Peyer's patch (tissue), 4 donors: Measurements from ENCODE around the gene NCBP1. TPM values are rescaled to one million over a fixed set of nuclear protein-coding genes. Genes with fewer than 3 reads are reported as not detected.
A peak's percentile ranks its signal among the peaks of the same experiment; 100 is the strongest.

Experiments
- DNase-seq, 3 donors: peaks; one replicate each; pipeline ENCODE4 v3.0.0-alpha.2; 2017 to 2019
- H3K27ac ChIP-seq, 4 donors: fragments of 200-600 bp; sonication (generic); one replicate each; pipeline ENCODE4 v1.5.1; 2016 to 2019
- H3K27me3 ChIP-seq, 2 donors: fragments of 200-600 bp; sonication (generic); one replicate each; pipeline ENCODE4 v1.5.1; 2019
- H3K36me3 ChIP-seq, 3 donors: fragments of 200-600 bp; sonication (generic); one replicate each; pipeline ENCODE4 v1.5.1; 2016 to 2019
- H3K4me1 ChIP-seq, 4 donors: fragments of 200-600 bp; sonication (generic); one replicate each; pipeline ENCODE4 v1.5.1; 2016 to 2019
- H3K4me3 ChIP-seq, 4 donors: fragments of 200-600 bp; sonication (generic); 1 replicate in 3 of 4; 2 replicates in 1 of 4; pipeline ENCODE4 v1.5.1; 2016 to 2019; ENCODE audit warnings: mild to moderate bottlenecking in 1 of 4
- H3K9me3 ChIP-seq, 4 donors: fragments of 200-600 bp; sonication (generic); one replicate each; pipeline ENCODE4 v1.5.1; 2016 to 2019; ENCODE audit warnings: mild to moderate bottlenecking in 1 of 4
- CTCF ChIP-seq, 6 experiments: fragments of 450-650 bp in 4 of 6; fragments of 200-600 bp in 2 of 6; sonication (generic) in 1 of 6; IDR thresholded peaks; one replicate each; pipeline ENCODE4 v1.5.1; 2017 to 2019; ENCODE audit warnings: antibody characterized with exemption in 6 of 6, mild to moderate bottlenecking in 3 of 6, moderate library complexity in 1 of 6
- POLR2A ChIP-seq, 2 donors: fragments of 450-650 bp; IDR thresholded peaks; one replicate each; pipeline ENCODE4 v1.5.1; 2017; ENCODE audit warnings: antibody characterized with exemption in 2 of 2, mild to moderate bottlenecking in 2 of 2, moderate library complexity in 2 of 2
- total RNA-seq, 4 donors: library from RNA; depleted of rRNA; stranded (reverse); fragments of >200 nt; gene quantifications; one replicate each; pipeline ENCODE4 v1.1.0, GENCODE V29; 2016

Gene NCBP1
- total RNA-seq, 4 donors from 2014 or later: 26.3 to 61.1 (median 28.1) TPM

GRCh38 chr9:97594381-97594921 is 39.2 kb upstream of the NCBP1 start:
- H3K9me3 ChIP-seq: no peaks in the 10 kb centered on the region
- no peak for TF ChIP-seq POLR2A (IDR thresholded peaks at IDR 0.05)
- no peak for TF ChIP-seq CTCF (IDR thresholded peaks at IDR 0.05)
- no peak overlapping the region for H3K4me3 ChIP-seq
- peaks cover 0 to 6% (median 0%) of the 10 kb centered on the region in 4 donors for H3K4me1 ChIP-seq
- H3K27me3 ChIP-seq: no peaks in the 10 kb centered on the region
- DNase-seq: no peak
- no peaks in the 10 kb centered on the region for H3K36me3 ChIP-seq
- peak overlapping the region in 1 of 4 donors; percentile 19 for H3K27ac ChIP-seq

GRCh38 chr9:97596906-97597305 is 36.7 kb upstream of the NCBP1 start:
- DNase-seq: no peak
- Histone ChIP-seq H3K4me3 (no peak overlapping the region), H3K9me3 (no peaks in the 10 kb centered on the region), H3K27me3 (no peaks in the 10 kb centered on the region), H3K4me1 (peaks cover 0 to 6% (median 0%) of the 10 kb centered on the region in 4 donors), H3K36me3 (peaks cover 0 to 21% (median 0%) of the 10 kb centered on the region in 3 donors), H3K27ac (no peak overlapping the region)
- no peak for TF ChIP-seq POLR2A (IDR thresholded peaks at IDR 0.05)
- no peak for TF ChIP-seq CTCF (IDR thresholded peaks at IDR 0.05)

GRCh38 chr9:97598461-97599288 is 34.9 kb upstream of the NCBP1 start:
- Histone ChIP-seq H3K9me3 (no peaks in the 10 kb centered on the region), H3K4me1 (peaks cover 0 to 6% (median 0%) of the 10 kb centered on the region in 4 donors), H3K27ac (no peak overlapping the region), H3K27me3 (no peaks in the 10 kb centered on the region), H3K36me3 (peaks cover 0 to 39% (median 0%) of the 10 kb centered on the region in 3 donors), H3K4me3 (no peak overlapping the region)
- peak; percentile 43 to 89 (median 82) for TF ChIP-seq CTCF (IDR thresholded peaks at IDR 0.05)
- TF ChIP-seq POLR2A (IDR thresholded peaks at IDR 0.05): no peak
- DNase-seq: peak in 2 of 3 donors; percentile 74 to 90

- Histone ChIP-seq H3K4me3 (no peak overlapping the region), H3K36me3 (peaks cover 0 to 43% (median 0%) of the 10 kb centered on the region in 3 donors), H3K4me1 (peaks cover 0 to 6% (median 0%) of the 10 kb centered on the region in 4 donors), H3K27ac (no peak overlapping the region), H3K27me3 (no peaks in the 10 kb centered on the region), H3K9me3 (no peaks in the 10 kb centered on the region)
- TF ChIP-seq CTCF (IDR thresholded peaks at IDR 0.05) (no peak), POLR2A (IDR thresholded peaks at IDR 0.05) (no peak)
- no peak for DNase-seq
Measured at GRCh38 chr9:97599314-97599846, 34.2 kb upstream of the NCBP1 start.

GRCh38 chr9:97600531-97601227 is 32.9 kb upstream of the NCBP1 start:
- Histone ChIP-seq H3K4me3 (no peak overlapping the region), H3K4me1 (peaks cover 0 to 6% (median 0%) of the 10 kb centered on the region in 4 donors), H3K36me3 (peaks cover 0 to 56% (median 0%) of the 10 kb centered on the region in 3 donors), H3K27me3 (no peaks in the 10 kb centered on the region), H3K9me3 (no peaks in the 10 kb centered on the region), H3K27ac (no peak overlapping the region)
- DNase-seq: no peak
- TF ChIP-seq POLR2A (IDR thresholded peaks at IDR 0.05) (no peak), CTCF (IDR thresholded peaks at IDR 0.05) (no peak)
